Lung (tissue), 12 donors: Measurements from ENCODE around the gene HDAC4. TPM values are rescaled to one million over a fixed set of nuclear protein-coding genes. Genes with fewer than 3 reads are reported as not detected.

Experiments
- ATAC-seq: fragments of 200-7000 bp; cut with Tn5 transposase; one replicate; pipeline ENCODE4 v1.9.1; 2020; ENCODE audit warnings: moderate number of reproducible peaks; ENCODE audit not compliant: insufficient read depth, low FRiP score
- DNase-seq, 3 donors: peaks; one replicate each; pipeline ENCODE4 v3.0.0-alpha.2; 2013 to 2017
- H3K27ac ChIP-seq, 2 donors: one replicate each; pipeline ENCODE4 v1.5.1; 2013; ENCODE audit warnings: mild to moderate bottlenecking in 2 of 2, moderate library complexity in 2 of 2, control low read depth in 1 of 2, inconsistent platforms in 1 of 2, low read depth in 1 of 2, low read length in 1 of 2
- H3K27me3 ChIP-seq, 3 donors: one replicate each; pipeline ENCODE4 v1.5.1; 2013; ENCODE audit warnings: low read length in 2 of 3; ENCODE audit not compliant: control insufficient read depth in 3 of 3, insufficient read depth in 3 of 3
- H3K36me3 ChIP-seq, 4 donors: one replicate each; pipeline ENCODE4 v1.5.1; 2013; ENCODE audit warnings: low read length in 4 of 4, mild to moderate bottlenecking in 1 of 4, moderate library complexity in 1 of 4; ENCODE audit not compliant: control insufficient read depth in 4 of 4, insufficient read depth in 4 of 4
- H3K4me1 ChIP-seq, 5 donors: one replicate each; pipeline ENCODE4 v1.5.1; 2013; ENCODE audit warnings: low read length in 5 of 5, mild to moderate bottlenecking in 2 of 5, moderate library complexity in 1 of 5; ENCODE audit not compliant: control insufficient read depth in 5 of 5, insufficient read depth in 5 of 5
- H3K4me3 ChIP-seq: one replicate; pipeline ENCODE4 v1.5.1; 2013; ENCODE audit warnings: mild to moderate bottlenecking, control low read depth, moderate library complexity
- H3K9ac ChIP-seq, 2 donors: one replicate each; pipeline ENCODE4 v1.5.1; 2013; ENCODE audit warnings: low read length in 2 of 2, control low read depth in 1 of 2; ENCODE audit not compliant: insufficient read depth in 1 of 2
- H3K9me3 ChIP-seq, 4 donors: one replicate each; pipeline ENCODE4 v1.5.1; 2013; ENCODE audit warnings: low read length in 3 of 4, mild to moderate bottlenecking in 1 of 4, moderate library complexity in 1 of 4; ENCODE audit not compliant: control insufficient read depth in 4 of 4, insufficient read depth in 3 of 4
- WGBS, 2 donors: extraction: QIAGEN DNeasy Blood & Tissue Kit; methylation state at CpG; one replicate each; pipeline ENCODE4 v1.1.7; 2013; 5-methylcytosine and 5-hydroxymethylcytosine counted together
- polyA plus RNA-seq, 2 donors: library from polyadenylated mRNA; stranded (reverse); fragments of 200-250 nt; gene quantifications; one replicate each; pipeline ENCODE4 v1.2.1, GENCODE V29; 2013
- total RNA-seq, 2 donors: library from RNA; depleted of rRNA in 1 of 2; stranded (reverse); fragments of >200 nt in 1 of 2; gene quantifications; one replicate each; pipeline ENCODE4 v1.2.1, GENCODE V29; 2014 to 2021
- TF ChIP-seq, protein P1 (sequence below): IDR thresholded peaks from 2 replicates; pipeline ENCODE4 v1.5.1; 2012; ENCODE audit warnings: mild to moderate bottlenecking; ENCODE audit errors: control extremely low read depth, extremely low read depth
- donor health status: control.
- donor health status: control.
- donor health status: Bipolar disorder and iron deficiency.
- donor health status: healthy.
- donor health status: DM: yes; HTN: yes; CAD: no.

HDAC4 gene
- total and polyA plus RNA-seq, 4 donors: 6.9 to 47.7 (median 20.7) TPM

DNA sequence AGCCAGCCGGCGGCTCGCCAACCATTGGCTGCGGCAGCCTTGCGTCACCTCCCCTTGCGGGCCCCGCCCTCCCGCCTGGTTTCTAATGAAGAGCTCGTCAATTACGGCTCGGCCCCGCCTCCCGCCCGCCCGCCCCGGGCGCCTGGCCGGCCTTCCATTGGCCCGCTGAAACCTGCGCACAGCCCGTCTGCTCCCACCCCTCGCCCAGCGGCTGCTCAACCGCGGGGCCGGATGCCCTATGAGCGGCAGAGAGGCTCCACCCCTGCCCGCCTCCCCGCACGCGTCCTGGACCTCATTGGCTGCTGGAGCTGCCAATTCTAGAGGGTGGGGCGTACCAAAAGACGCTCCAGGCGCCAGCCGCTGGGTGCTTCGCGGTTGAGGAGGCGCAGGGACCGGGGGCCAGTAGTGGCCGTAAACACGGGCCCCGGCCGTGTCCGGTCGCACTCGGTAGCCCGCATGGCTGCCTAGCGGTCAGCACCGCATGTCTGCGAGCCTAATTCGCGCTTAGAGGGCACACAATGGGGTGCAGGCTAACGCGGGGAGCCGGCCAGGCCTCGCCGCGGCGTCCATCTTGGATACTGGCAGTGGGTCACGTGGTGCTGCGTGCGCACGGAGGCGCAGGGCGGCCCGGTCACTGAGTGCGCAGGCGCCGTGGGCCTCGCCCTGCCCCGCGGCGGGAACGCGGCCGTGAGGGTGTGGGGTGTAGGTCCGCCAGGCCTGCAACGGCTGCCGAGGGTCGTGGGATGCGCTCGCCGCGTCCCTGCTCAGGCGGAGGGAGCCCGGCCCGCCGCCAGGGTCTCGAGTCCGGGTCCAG lies 454 bp upstream of the HDAC4 start:
- TF ChIP-seq, protein P1, sequence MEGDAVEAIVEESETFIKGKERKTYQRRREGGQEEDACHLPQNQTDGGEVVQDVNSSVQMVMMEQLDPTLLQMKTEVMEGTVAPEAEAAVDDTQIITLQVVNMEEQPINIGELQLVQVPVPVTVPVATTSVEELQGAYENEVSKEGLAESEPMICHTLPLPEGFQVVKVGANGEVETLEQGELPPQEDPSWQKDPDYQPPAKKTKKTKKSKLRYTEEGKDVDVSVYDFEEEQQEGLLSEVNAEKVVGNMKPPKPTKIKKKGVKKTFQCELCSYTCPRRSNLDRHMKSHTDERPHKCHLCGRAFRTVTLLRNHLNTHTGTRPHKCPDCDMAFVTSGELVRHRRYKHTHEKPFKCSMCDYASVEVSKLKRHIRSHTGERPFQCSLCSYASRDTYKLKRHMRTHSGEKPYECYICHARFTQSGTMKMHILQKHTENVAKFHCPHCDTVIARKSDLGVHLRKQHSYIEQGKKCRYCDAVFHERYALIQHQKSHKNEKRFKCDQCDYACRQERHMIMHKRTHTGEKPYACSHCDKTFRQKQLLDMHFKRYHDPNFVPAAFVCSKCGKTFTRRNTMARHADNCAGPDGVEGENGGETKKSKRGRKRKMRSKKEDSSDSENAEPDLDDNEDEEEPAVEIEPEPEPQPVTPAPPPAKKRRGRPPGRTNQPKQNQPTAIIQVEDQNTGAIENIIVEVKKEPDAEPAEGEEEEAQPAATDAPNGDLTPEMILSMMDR: no peak
- Histone ChIP-seq H3K27me3 (no peaks in the 10 kb centered on the region), H3K9ac (peak overlapping the region; percentile 89 to 91), H3K4me3 (peak overlapping the region; percentile 87), H3K36me3 (no peaks in the 10 kb centered on the region), H3K9me3 (no peaks in the 10 kb centered on the region), H3K27ac (peak overlapping the region; percentile 100), H3K4me1 (peaks cover 0 to 20% (median 0%) of the 10 kb centered on the region in 5 donors)
- 0% methylated on average over 82 to 90 of the region's 90 CpGs for WGBS, 2 donors
- DNase-seq (peak; percentile 99 to 100 (median 100)), ATAC-seq (peak; percentile 95)

DNA sequence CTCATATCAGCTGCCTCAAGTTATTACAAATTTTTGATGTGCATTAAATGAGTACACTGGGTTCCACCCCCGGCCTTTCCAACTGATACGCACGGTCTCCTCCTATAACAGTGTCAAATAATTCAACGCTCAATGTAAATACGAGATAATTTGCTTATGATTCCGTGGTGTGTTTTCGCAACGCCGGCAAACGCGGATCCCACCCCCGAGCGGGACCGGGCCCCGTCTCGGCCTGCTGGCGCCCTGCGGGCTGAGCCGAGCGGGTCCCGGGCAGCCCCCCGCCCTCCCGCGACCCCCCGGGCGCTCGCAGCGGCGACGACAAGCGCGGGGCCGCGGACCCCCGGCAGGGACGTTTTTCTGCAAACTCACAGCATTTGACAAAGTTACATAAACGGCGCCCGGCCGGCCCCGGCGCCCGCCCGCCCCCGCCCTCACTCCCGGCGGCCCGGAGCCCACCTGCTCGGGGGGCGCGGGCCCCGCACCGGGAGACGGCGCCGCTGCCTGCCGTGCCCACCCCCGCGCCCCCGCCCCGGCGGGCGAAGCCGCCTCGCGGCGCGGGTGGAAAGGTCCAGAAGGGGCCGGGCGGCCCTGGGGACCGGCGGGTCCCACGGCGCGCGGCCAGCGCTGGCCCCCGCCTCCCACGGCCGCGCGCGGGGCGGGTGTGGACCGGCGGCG lies 762 bp downstream of the HDAC4 start:
- H3K9ac ChIP-seq: no peak overlapping the region
- WGBS, 2 donors: 1% methylated on average over 58 to 87 of the region's 87 CpGs
- no peaks in the 10 kb centered on the region for H3K9me3 ChIP-seq
- no peaks in the 10 kb centered on the region for H3K27me3 ChIP-seq
- peak overlapping the region in 1 of 2 donors; percentile 85 for H3K27ac ChIP-seq
- H3K4me3 ChIP-seq: peak overlapping the region; percentile 66
- DNase-seq (peak; percentile 63 to 79 (median 79)), ATAC-seq (no peak)
- TF ChIP-seq, protein P1: no peak
- H3K4me1 ChIP-seq: peaks cover 0 to 20% (median 0%) of the 10 kb centered on the region in 5 donors
- H3K36me3 ChIP-seq: no peaks in the 10 kb centered on the region

DNA sequence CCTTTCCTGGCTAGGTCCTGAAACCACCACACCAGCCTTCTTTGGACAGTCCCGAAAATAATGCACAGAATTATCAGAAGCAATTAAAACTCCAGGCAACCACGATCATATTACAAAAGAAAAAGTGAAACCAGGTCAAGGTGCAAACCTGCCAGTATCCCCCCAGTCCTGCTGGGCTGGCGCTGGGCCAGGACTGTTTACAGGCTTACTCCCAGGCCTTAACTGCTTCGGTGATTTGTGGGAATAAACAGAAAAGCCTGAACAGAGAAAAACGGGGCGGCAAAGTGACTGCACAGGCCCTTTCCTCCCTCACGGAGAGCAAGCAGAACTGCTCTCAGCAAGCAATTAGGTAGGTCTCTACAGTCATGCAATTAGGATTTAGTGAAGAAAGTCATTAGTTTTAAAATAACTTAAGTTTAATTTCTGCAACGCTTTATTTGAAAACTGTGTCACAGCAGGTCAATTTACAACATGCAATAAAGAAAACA lies 1.3 kb downstream of the HDAC4 start:
- Histone ChIP-seq H3K9ac (peak overlapping the region in 1 of 2 donors; percentile 6), H3K27ac (peak overlapping the region in 1 of 2 donors; percentile 85), H3K9me3 (no peaks in the 10 kb centered on the region), H3K4me3 (no peak overlapping the region), H3K27me3 (no peaks in the 10 kb centered on the region), H3K4me1 (peaks cover 0 to 20% (median 5%) of the 10 kb centered on the region in 5 donors), H3K36me3 (no peaks in the 10 kb centered on the region)
- TF ChIP-seq, protein P1: no peak
- WGBS, 2 donors: 4 to 6% methylated on average over 8 of the region's 8 CpGs
- DNase-seq (no peak), ATAC-seq (no peak)
